Trophoblast cell (in vitro differentiated cells and primary cell): ENCODE data around the gene MPC1.

Experiments used
- DNase-seq, 2 donors: peaks; one replicate each; pipeline ENCODE4 v3.0.0-alpha.2; 2016
- H2AFZ ChIP-seq: 2 replicates; pipeline ENCODE4 v1.6.1; 2013; ENCODE audit warnings: low read length, moderate library complexity, mild to moderate bottlenecking; ENCODE audit not compliant: insufficient read depth, poor library complexity
- H2AK5ac ChIP-seq: 2 replicates; pipeline ENCODE4 v1.6.1; 2013; ENCODE audit warnings: mild to moderate bottlenecking, low read length
- H2BK120ac ChIP-seq: 2 replicates; pipeline ENCODE4 v1.6.1; 2013; ENCODE audit warnings: low read length, mild to moderate bottlenecking, moderate library complexity; ENCODE audit not compliant: insufficient read depth, poor library complexity
- H2BK12ac ChIP-seq: 2 replicates; pipeline ENCODE4 v1.6.1; 2013; ENCODE audit warnings: mild to moderate bottlenecking, low read length, moderate library complexity
- H2BK5ac ChIP-seq: 2 replicates; pipeline ENCODE4 v1.6.1; 2013; ENCODE audit warnings: low read length, low read depth, moderate library complexity, mild to moderate bottlenecking; ENCODE audit not compliant: poor library complexity
- H3K14ac ChIP-seq: 2 replicates; pipeline ENCODE4 v1.6.1; 2013; ENCODE audit warnings: mild to moderate bottlenecking, low read length
- H3K18ac ChIP-seq: 2 replicates; pipeline ENCODE4 v1.6.1; 2013; ENCODE audit warnings: mild to moderate bottlenecking, low read length
- H3K23ac ChIP-seq: 2 replicates; pipeline ENCODE4 v1.6.1; 2013; ENCODE audit warnings: low read length
- H3K27ac ChIP-seq: 2 replicates; pipeline ENCODE4 v1.5.1; 2013; ENCODE audit warnings: low read depth, mild to moderate bottlenecking, inconsistent platforms, low read length, moderate library complexity
- H3K27me3 ChIP-seq: 2 replicates; pipeline ENCODE4 v1.6.1; 2013; ENCODE audit warnings: inconsistent platforms, mild to moderate bottlenecking, low read length, moderate library complexity; ENCODE audit not compliant: insufficient read depth
- H3K36me3 ChIP-seq, 2 experiments: 1 replicate in 1 of 2; 2 replicates in 1 of 2; pipeline ENCODE4 v1.6.1; 2013; ENCODE audit warnings: low read length in 2 of 2, mild to moderate bottlenecking in 2 of 2, moderate library complexity in 1 of 2; ENCODE audit not compliant: insufficient read depth in 2 of 2, control insufficient read depth in 1 of 2
- H3K4ac ChIP-seq: 2 replicates; pipeline ENCODE4 v1.6.1; 2013; ENCODE audit warnings: low read depth, mild to moderate bottlenecking, low read length, moderate library complexity
- H3K4me1 ChIP-seq, 2 experiments: 1 replicate in 1 of 2; 2 replicates in 1 of 2; pipeline ENCODE4 v1.6.1; 2013; ENCODE audit warnings: low read length in 2 of 2, mild to moderate bottlenecking in 2 of 2, moderate library complexity in 1 of 2; ENCODE audit not compliant: insufficient read depth in 2 of 2, control insufficient read depth in 1 of 2
- H3K4me2 ChIP-seq: 2 replicates; pipeline ENCODE4 v1.6.1; 2013; ENCODE audit warnings: inconsistent platforms, mild to moderate bottlenecking, low read length, moderate library complexity
- H3K4me3 ChIP-seq: 2 replicates; pipeline ENCODE4 v1.5.1; 2013; ENCODE audit warnings: mild to moderate bottlenecking, low read depth, low read length, inconsistent platforms
- H3K79me1 ChIP-seq: one replicate; pipeline ENCODE4 v1.6.1; 2013; ENCODE audit warnings: low read length
- H3K79me2 ChIP-seq: 2 replicates; pipeline ENCODE4 v1.6.1; 2013; ENCODE audit warnings: low read length, mild to moderate bottlenecking; ENCODE audit not compliant: control insufficient read depth, insufficient read depth, poor library complexity
- H3K9ac ChIP-seq: 2 replicates; pipeline ENCODE4 v1.6.1; 2013; ENCODE audit warnings: mild to moderate bottlenecking, low read length
- H3K9me3 ChIP-seq: 2 replicates; pipeline ENCODE4 v1.6.1; 2013; ENCODE audit warnings: low read depth, mild to moderate bottlenecking, control low read depth, inconsistent platforms, low read length; ENCODE audit not compliant: insufficient read depth
- H4K12ac ChIP-seq: 2 replicates; pipeline ENCODE4 v1.6.1; 2013; ENCODE audit warnings: low read depth, mild to moderate bottlenecking, low read length, moderate library complexity
- H4K8ac ChIP-seq: 2 replicates; pipeline ENCODE4 v1.6.1; 2013; ENCODE audit warnings: low read depth, mild to moderate bottlenecking, low read length, moderate library complexity
- H4K91ac ChIP-seq: one replicate; pipeline ENCODE4 v1.6.1; 2013; ENCODE audit warnings: low read depth, mild to moderate bottlenecking, low read length, moderate library complexity
- WGBS: extraction: QIAGEN DNeasy Blood & Tissue Kit; methylation state at CpG from one replicate; pipeline ENCODE4 v1.1.7; 2013; ENCODE audit warnings: missing lambda C conversion rate; ENCODE audit not compliant: insufficient read length, insufficient coverage; ENCODE audit errors: extremely low coverage; 5-methylcytosine and 5-hydroxymethylcytosine counted together

The MPC1 gene

DNA sequence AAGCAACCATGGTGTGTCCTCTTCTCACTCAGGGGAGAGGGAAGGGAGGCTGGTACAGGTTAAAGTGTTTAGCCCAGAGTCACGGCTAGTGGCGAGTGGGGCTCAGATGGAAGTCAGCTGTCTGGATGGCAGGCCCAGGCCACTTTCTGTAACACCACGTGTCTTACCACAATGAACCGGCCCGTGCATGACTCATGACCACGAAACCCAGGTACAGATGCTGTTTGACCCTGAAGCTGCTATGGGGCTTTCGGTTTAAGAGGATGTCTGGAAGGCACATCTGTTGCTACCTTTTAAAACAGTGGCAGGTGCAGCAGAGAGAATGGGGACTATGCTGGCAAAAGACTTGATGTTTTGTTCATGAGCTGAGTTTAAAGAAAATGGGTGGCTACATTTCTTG is 36.5 kb upstream of the MPC1 start:
- Histone ChIP-seq H3K9ac (no peak overlapping the region), H3K27ac (no peak overlapping the region), H3K27me3 (no peaks in the 10 kb centered on the region), H3K36me3 (peaks cover 0 to 21% of the 10 kb centered on the region in 2 experiments), H3K23ac (no peak overlapping the region), H2AK5ac (no peak overlapping the region), H4K12ac (no peak overlapping the region), H3K14ac (no peak overlapping the region), H3K79me1 (no peaks in the 10 kb centered on the region), H3K18ac (no peak overlapping the region), H3K79me2 (no peaks in the 10 kb centered on the region), H2AFZ (no peak overlapping the region), H2BK12ac (no peak overlapping the region), H3K4me3 (no peak overlapping the region), H3K9me3 (peaks cover 4% of the 10 kb centered on the region), H2BK5ac (no peak overlapping the region), H3K4me1 (no peaks in the 10 kb centered on the region), H3K4ac (no peak overlapping the region), H4K91ac (no peak overlapping the region), H3K4me2 (no peak overlapping the region), H2BK120ac (no peak overlapping the region), H4K8ac (no peak overlapping the region)
- WGBS: no CpG with 5 or more reads among the region's 7 CpGs
- DNase-seq: no peak

GRCh38 chr6:166418691-166419143 is 36.0 kb upstream of the MPC1 start:
- Histone ChIP-seq H3K9me3 (peaks cover 4% of the 10 kb centered on the region), H4K8ac (no peak overlapping the region), H2BK120ac (no peak overlapping the region), H3K9ac (no peak overlapping the region), H2AK5ac (no peak overlapping the region), H3K4me3 (no peak overlapping the region), H3K4ac (no peak overlapping the region), H4K91ac (no peak overlapping the region), H2BK12ac (no peak overlapping the region), H3K4me1 (no peaks in the 10 kb centered on the region), H3K14ac (no peak overlapping the region), H2BK5ac (no peak overlapping the region), H4K12ac (no peak overlapping the region), H3K36me3 (peaks cover 1 to 20% of the 10 kb centered on the region in 2 experiments), H3K23ac (no peak overlapping the region), H3K27me3 (no peaks in the 10 kb centered on the region), H3K27ac (no peak overlapping the region), H3K4me2 (no peak overlapping the region), H3K79me1 (no peaks in the 10 kb centered on the region), H3K18ac (no peak overlapping the region), H3K79me2 (no peaks in the 10 kb centered on the region), H2AFZ (no peak overlapping the region)
- DNase-seq: no peak
- WGBS: no CpG with 5 or more reads among the region's 9 CpGs

DNA sequence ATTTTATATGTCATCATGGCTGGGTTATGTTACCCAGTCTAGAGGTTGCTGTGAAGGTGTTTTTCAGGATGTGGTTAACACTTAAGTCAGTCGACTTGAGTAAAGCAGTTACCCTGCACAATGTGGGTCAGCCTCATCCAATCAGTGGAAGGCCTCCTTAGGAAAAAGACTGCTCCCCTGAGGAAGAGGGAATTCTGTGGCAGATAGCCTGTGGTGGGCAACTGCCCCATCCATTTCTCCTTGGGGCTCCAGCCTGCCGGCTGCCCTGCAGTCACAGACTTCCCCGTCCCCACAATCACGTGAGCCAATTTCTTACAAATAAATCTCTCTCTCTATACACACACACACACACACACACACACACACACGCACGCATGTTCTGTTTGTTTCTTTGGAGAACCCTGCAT is 34.5 kb upstream of the MPC1 start:
- Histone ChIP-seq H3K27me3 (no peaks in the 10 kb centered on the region), H3K4me3 (no peak overlapping the region), H2AFZ (no peak overlapping the region), H3K4ac (no peak overlapping the region), H3K14ac (no peak overlapping the region), H3K4me2 (no peak overlapping the region), H2BK5ac (no peak overlapping the region), H3K36me3 (peaks cover 5 to 25% of the 10 kb centered on the region in 2 experiments), H3K9ac (no peak overlapping the region), H2AK5ac (no peak overlapping the region), H3K4me1 (no peaks in the 10 kb centered on the region), H3K79me2 (no peaks in the 10 kb centered on the region), H3K18ac (no peak overlapping the region), H2BK12ac (no peak overlapping the region), H3K27ac (no peak overlapping the region), H3K9me3 (peaks cover 4% of the 10 kb centered on the region), H2BK120ac (no peak overlapping the region), H4K12ac (no peak overlapping the region), H4K91ac (no peak overlapping the region), H3K79me1 (no peaks in the 10 kb centered on the region), H4K8ac (no peak overlapping the region), H3K23ac (no peak overlapping the region)
- WGBS: no CpG with 5 or more reads among the region's 6 CpGs
- DNase-seq: no peak

DNA sequence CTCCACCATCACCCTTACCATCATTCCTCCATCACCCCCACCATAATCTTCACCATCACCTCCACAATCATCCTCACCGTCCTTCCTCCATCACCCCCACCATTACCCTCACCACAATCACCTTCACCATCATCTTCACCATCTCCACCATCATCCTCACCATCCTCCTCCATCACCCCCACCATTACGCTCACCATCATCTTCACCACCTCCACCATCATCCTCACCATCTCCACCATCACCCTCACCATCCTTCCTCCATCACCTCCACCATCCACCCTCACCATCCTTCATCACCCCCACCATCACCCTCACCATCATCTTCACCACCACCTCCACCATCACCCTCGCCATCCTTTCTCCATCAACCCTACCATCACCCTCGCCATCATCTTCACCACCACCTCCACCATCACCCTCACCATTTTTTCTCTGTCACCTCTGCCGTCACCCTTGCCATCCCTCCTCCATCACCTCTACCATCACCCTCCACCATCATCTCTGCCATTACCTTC is 33.1 kb upstream of the MPC1 start:
- Histone ChIP-seq H3K36me3 (peaks cover 8 to 24% of the 10 kb centered on the region in 2 experiments), H2BK120ac (no peak overlapping the region), H2AFZ (no peak overlapping the region), H3K9ac (no peak overlapping the region), H3K4me2 (no peak overlapping the region), H3K4ac (no peak overlapping the region), H3K4me3 (peak overlapping the region; percentile 10), H3K4me1 (no peaks in the 10 kb centered on the region), H2BK5ac (no peak overlapping the region), H2AK5ac (no peak overlapping the region), H4K91ac (no peak overlapping the region), H3K23ac (no peak overlapping the region), H3K27me3 (no peaks in the 10 kb centered on the region), H4K8ac (no peak overlapping the region), H3K79me1 (no peaks in the 10 kb centered on the region), H3K79me2 (no peaks in the 10 kb centered on the region), H2BK12ac (no peak overlapping the region), H3K18ac (no peak overlapping the region), H4K12ac (no peak overlapping the region), H3K27ac (no peak overlapping the region), H3K14ac (no peak overlapping the region), H3K9me3 (peaks cover 4% of the 10 kb centered on the region)
- 100% methylated on average over 4 of the region's 5 CpGs for WGBS
- no peak for DNase-seq
